ENCODE measurements around the gene NPHP3.

- no peak for TF ChIP-seq CTCF (conservative IDR thresholded peaks at IDR 0.05; ENCODE audit: low read depth, low read length)
- TF ChIP-seq MAFK (IDR thresholded peaks at IDR 0.05; ENCODE audit: low read depth, low read length): no peak
- TF ChIP-seq CEBPB (IDR thresholded peaks at IDR 0.05; ENCODE audit: low read depth, low read length): no peak
- no peak for TF ChIP-seq SMC3 (IDR thresholded peaks at IDR 0.05; ENCODE audit: low read depth, low read length)
- TF ChIP-seq CHD1 (IDR thresholded peaks at IDR 0.05; ENCODE audit: low read depth, low read length): no peak
- no peak for TF ChIP-seq NFE2L2 (IDR thresholded peaks at IDR 0.05; ENCODE audit: low read depth, low read length)
- TF ChIP-seq RAD21 (IDR thresholded peaks at IDR 0.05; ENCODE audit: low read length): no peak
- no peak for TF ChIP-seq MXI1 (IDR thresholded peaks at IDR 0.05; ENCODE audit: borderline replicate concordance, low read depth, low read length)
- TF ChIP-seq POLR2A (IDR thresholded peaks at IDR 0.05; ENCODE audit: low read depth, low read length): no peak
- TF ChIP-seq FOS (IDR thresholded peaks at IDR 0.05; ENCODE audit: low read depth, low read length): no peak
- no peak for TF ChIP-seq BHLHE40 (IDR thresholded peaks at IDR 0.05; ENCODE audit: low read depth, low read length)
- TF ChIP-seq USF2 (IDR thresholded peaks at IDR 0.05; ENCODE audit: low read depth, low read length): no peak
- TF ChIP-seq RCOR1 (IDR thresholded peaks at IDR 0.05; ENCODE audit: insufficient replicate concordance, low read length): no peak
These were observed 13.4 kb upstream of the NPHP3 start for GRCh38 chr3:132735589-132735988.
